ENCODE results near the gene FLVCR1.

- TF ChIP-seq CTCF (IDR thresholded peaks at IDR 0.05) (no peak), ATF1 (CRISPR knock-in tag; IDR thresholded peaks at IDR 0.05) (no peak)
- TF ChIP-seq, protein P1, sequence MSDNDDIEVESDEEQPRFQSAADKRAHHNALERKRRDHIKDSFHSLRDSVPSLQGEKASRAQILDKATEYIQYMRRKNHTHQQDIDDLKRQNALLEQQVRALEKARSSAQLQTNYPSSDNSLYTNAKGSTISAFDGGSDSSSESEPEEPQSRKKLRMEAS (CRISPR knock-in tag; IDR thresholded peaks at IDR 0.05): no peak
Observed at GRCh38 chr1:212935387-212935981, 77.4 kb downstream of the FLVCR1 start.
